PFSK-1 (cell line): ENCODE data around the gene LRMDA.

Source experiments
- FOXP2 ChIP-seq: optimal IDR thresholded peaks from 2 replicates; pipeline ENCODE3; 2011; ENCODE audit warnings: borderline replicate concordance, control low read depth, inconsistent platforms; ENCODE audit not compliant: insufficient read depth; ENCODE audit errors: extremely low read length, extremely low read depth
- POLR2AphosphoS5 ChIP-seq: IDR thresholded peaks from 2 replicates; pipeline ENCODE4 v1.6.1; 2012; ENCODE audit warnings: low read depth, mild to moderate bottlenecking, control low read depth, low read length, moderate library complexity
- SIN3A ChIP-seq: IDR thresholded peaks from 2 replicates; pipeline ENCODE4 v1.6.1; 2012; ENCODE audit warnings: mild to moderate bottlenecking, low read length, moderate library complexity, borderline replicate concordance; ENCODE audit not compliant: insufficient read depth
- TAF1 ChIP-seq: IDR thresholded peaks from 2 replicates; pipeline ENCODE4 v1.6.1; 2012; ENCODE audit warnings: low read length, control low read depth, borderline replicate concordance; ENCODE audit not compliant: insufficient read depth
- TF ChIP-seq, protein P1 (sequence below), 2 experiments: IDR thresholded peaks; 2 replicates each; pipeline versions ENCODE4 v1.6.1 to v1.8.0; 2011 to 2012; ENCODE audit warnings: low read depth in 2 of 2, low read length in 2 of 2, control low read depth in 1 of 2, inconsistent platforms in 1 of 2, mild to moderate bottlenecking in 1 of 2, moderate library complexity in 1 of 2; ENCODE audit not compliant: insufficient read depth in 1 of 2

Gene LRMDA

DNA sequence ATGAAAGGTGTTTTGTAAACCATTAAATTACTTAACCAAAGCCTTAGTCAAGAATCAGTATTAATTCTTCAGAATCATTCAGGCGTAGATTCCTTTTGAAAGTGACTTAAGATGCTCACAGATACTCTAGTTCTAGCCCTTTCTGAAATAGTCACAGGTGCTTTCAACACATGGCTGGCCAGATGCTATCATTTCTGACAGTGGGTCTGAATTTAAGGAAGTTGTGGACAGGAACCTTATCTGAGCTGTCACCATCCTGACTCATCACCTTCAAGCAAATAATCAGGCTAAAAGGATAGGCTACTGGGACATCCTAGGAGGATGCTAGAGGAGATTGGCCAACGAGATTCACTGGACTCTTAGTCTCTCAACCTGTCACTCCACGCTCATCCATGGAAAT is 501.5 kb downstream of the LRMDA start:
- TF ChIP-seq POLR2AphosphoS5 (no peak), FOXP2 (no peak), SIN3A (no peak), TAF1 (no peak)
- TF ChIP-seq, protein P1, sequence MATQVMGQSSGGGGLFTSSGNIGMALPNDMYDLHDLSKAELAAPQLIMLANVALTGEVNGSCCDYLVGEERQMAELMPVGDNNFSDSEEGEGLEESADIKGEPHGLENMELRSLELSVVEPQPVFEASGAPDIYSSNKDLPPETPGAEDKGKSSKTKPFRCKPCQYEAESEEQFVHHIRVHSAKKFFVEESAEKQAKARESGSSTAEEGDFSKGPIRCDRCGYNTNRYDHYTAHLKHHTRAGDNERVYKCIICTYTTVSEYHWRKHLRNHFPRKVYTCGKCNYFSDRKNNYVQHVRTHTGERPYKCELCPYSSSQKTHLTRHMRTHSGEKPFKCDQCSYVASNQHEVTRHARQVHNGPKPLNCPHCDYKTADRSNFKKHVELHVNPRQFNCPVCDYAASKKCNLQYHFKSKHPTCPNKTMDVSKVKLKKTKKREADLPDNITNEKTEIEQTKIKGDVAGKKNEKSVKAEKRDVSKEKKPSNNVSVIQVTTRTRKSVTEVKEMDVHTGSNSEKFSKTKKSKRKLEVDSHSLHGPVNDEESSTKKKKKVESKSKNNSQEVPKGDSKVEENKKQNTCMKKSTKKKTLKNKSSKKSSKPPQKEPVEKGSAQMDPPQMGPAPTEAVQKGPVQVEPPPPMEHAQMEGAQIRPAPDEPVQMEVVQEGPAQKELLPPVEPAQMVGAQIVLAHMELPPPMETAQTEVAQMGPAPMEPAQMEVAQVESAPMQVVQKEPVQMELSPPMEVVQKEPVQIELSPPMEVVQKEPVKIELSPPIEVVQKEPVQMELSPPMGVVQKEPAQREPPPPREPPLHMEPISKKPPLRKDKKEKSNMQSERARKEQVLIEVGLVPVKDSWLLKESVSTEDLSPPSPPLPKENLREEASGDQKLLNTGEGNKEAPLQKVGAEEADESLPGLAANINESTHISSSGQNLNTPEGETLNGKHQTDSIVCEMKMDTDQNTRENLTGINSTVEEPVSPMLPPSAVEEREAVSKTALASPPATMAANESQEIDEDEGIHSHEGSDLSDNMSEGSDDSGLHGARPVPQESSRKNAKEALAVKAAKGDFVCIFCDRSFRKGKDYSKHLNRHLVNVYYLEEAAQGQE (IDR thresholded peaks at IDR 0.05; ENCODE audit: insufficient read depth in 1 of 2, low read depth in 2 of 2, low read length in 2 of 2) = no peak

DNA sequence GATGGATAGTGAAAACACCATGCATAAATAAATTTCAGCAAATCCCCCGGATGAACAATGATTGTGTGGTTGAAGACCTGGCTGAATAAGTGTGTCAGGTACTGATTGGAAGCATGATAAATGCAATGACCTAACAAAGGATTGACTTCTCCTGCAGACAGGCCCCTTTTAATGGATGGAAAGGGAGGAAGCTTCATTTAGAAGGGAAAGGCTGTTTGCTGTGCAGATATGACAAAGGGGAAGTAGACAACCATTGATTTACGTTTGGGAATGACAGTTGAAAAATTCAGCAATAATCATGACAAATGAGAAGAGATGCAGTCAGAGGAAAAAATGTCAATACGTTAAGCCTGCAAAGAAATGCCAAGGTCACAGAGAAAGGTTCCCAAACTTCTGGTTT is 503.8 kb downstream of the LRMDA start:
- TF ChIP-seq, protein P1 (IDR thresholded peaks at IDR 0.05; ENCODE audit: insufficient read depth in 1 of 2, low read depth in 2 of 2, low read length in 2 of 2) = no peak
- TF ChIP-seq SIN3A (no peak), FOXP2 (no peak), TAF1 (no peak), POLR2AphosphoS5 (no peak)

DNA sequence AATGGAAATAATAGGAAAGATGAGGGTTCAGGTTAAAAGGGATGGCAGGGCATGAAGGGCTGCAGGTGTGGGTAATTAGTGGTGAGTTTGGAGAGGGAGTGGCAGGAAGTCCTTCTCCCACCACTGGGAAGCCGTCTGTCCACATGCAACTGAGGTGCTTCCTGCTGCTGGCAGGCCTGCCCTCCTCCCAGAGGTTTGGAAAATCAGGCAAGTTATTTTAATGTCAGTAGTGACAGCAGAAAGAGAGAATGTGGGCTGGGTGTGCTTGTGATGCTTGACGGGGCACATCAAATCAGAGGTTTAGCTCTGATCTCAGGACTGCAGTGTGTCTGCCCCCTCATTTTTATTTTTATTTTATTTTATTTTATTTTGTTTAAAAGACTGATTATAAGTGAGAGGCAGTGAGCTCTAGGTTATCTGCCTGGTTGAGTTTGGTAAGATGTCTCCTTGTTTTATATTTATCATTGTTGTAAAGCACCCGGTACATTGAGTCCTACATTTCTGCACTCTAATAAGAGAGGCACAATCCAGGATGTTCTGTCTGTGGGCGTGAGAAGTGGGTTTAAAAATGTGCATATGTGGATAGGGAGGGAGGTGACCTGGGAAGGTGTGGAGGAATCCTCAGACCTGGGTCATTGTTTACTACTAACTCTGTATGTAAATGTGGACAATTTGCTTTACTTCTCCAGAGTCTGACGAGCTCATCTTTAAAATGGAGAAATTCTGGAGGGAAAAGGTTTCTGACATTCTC is 504.4 kb downstream of the LRMDA start:
- no peak for TF ChIP-seq POLR2AphosphoS5

DNA sequence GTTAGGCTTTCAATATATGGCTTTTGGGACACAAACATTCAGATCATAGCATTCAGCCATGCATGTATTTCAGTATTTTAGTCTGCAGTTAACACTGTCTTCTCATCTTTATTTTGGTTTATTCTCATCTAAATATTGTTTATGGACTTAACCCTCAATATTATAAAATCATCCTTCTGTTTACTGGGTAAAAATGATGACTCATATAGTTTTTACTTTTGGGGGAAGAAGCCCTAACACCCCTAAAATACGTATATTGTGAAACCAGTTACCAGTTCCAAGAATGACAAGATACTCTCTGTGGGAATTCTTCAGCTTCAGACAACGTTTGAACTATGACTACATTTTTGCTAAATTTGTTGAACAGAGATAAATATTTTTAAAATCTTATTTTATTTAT is 505.4 kb downstream of the LRMDA start:
- no peak for TF ChIP-seq SIN3A
- no peak for TF ChIP-seq FOXP2
- TF ChIP-seq, protein P1 (IDR thresholded peaks at IDR 0.05; ENCODE audit: insufficient read depth in 1 of 2, low read depth in 2 of 2, low read length in 2 of 2) = no peak
- TF ChIP-seq POLR2AphosphoS5 = no peak
- TF ChIP-seq TAF1 = no peak

DNA sequence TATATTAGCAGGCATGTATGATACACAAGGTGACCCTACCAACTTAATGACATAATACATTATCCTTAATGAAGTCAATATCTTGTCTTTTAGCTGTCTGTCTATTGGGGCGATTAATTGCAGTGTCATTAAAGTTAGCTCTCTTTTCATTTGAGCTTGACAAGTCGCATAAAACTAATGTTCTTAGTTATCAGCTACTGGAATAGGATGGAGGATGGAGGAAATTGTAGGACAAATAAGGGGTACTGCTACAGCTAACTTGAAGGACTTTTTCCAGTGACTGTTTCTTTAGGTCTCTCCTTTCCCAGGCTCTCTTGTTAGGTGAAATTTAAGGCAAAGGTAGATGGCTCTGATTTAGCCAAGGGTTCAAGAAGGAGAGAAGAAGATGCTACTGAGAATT is 506.4 kb downstream of the LRMDA start:
- TF ChIP-seq, protein P1 (IDR thresholded peaks at IDR 0.05; ENCODE audit: insufficient read depth in 1 of 2, low read depth in 2 of 2, low read length in 2 of 2) = no peak
- TF ChIP-seq SIN3A = no peak
- TF ChIP-seq POLR2AphosphoS5 = no peak
- no peak for TF ChIP-seq TAF1
- TF ChIP-seq FOXP2 = no peak
